Glutamatergic neuron (in vitro differentiated cells): ENCODE results near the gene HEPACAM. TPM values are rescaled to one million over a fixed set of nuclear protein-coding genes. Genes with fewer than 3 reads are reported as not detected.
A peak's percentile ranks its signal among the peaks of the same experiment; 100 is the strongest.

ENCODE experiments used
- DNase-seq: peaks from one replicate; pipeline ENCODE4 v3.0.0; 2022
- H3K27ac Mint-ChIP-seq: one replicate; pipeline ENCODE4 v1.8.0; 2020; ENCODE audit warnings: mild to moderate bottlenecking, mixed read lengths, inconsistent platforms; ENCODE audit not compliant: unreplicated experiment
- H3K27me3 Mint-ChIP-seq: one replicate; pipeline ENCODE4 v1.8.0; 2020; ENCODE audit warnings: mild to moderate bottlenecking, moderate library complexity, mixed read lengths, inconsistent platforms; ENCODE audit not compliant: unreplicated experiment
- H3K36me3 Mint-ChIP-seq: one replicate; pipeline ENCODE4 v1.8.0; 2020; ENCODE audit warnings: mild to moderate bottlenecking, mixed read lengths, inconsistent platforms; ENCODE audit not compliant: unreplicated experiment
- H3K4me1 Mint-ChIP-seq: one replicate; pipeline ENCODE4 v1.8.0; 2020; ENCODE audit warnings: mild to moderate bottlenecking, low read depth, mixed read lengths, inconsistent platforms; ENCODE audit not compliant: unreplicated experiment
- H3K4me3 Mint-ChIP-seq: one replicate; pipeline ENCODE4 v1.8.0; 2020; ENCODE audit warnings: mild to moderate bottlenecking, mixed read lengths, inconsistent platforms; ENCODE audit not compliant: unreplicated experiment
- H3K9me3 Mint-ChIP-seq: one replicate; pipeline ENCODE4 v1.8.0; 2020; ENCODE audit warnings: mild to moderate bottlenecking, moderate library complexity, mixed read lengths, inconsistent platforms; ENCODE audit not compliant: unreplicated experiment
- CTCF ChIP-seq: fragments of 200-600 bp; sonication (generic); IDR thresholded peaks from one replicate; pipeline ENCODE4 v1.5.0; 2021; ENCODE audit not compliant: partially characterized antibody, unreplicated experiment
- total RNA-seq: library from RNA; stranded (reverse); fragmentation: NEBNext Ultra II Directional; extraction: Animal tissue kit (Norgen Biotek cat#: 25700); gene quantifications from one replicate; pipeline ENCODE4 v1.2.1, GENCODE V29; 2021; ENCODE audit not compliant: unreplicated experiment

The HEPACAM gene
- total RNA-seq, 1 donor from 2014 or later = not detected

- DNase-seq = no peak
- H3K36me3 Mint-ChIP-seq = no peaks in the 10 kb centered on the region
- no peak overlapping the region for H3K27ac Mint-ChIP-seq
- H3K4me1 Mint-ChIP-seq = peaks cover 12% of the 10 kb centered on the region
- H3K9me3 Mint-ChIP-seq = no peaks in the 10 kb centered on the region
- peak overlapping the region; percentile 5 for H3K4me3 Mint-ChIP-seq
- no peak for TF ChIP-seq CTCF
- H3K27me3 Mint-ChIP-seq = peaks cover 35% of the 10 kb centered on the region
Observed at GRCh38 chr11:124869331-124869730, 66.5 kb downstream of the HEPACAM start.

Other genes with a start within 250 kb of the HEPACAM start
- gene NRGN, start 196.1 kb downstream of the HEPACAM start, total RNA-seq = 28.9 TPM
- gene VSIG2, start 183.8 kb downstream of the HEPACAM start, total RNA-seq = not detected
- 0.54 TPM for gene ESAM, start 173.8 kb downstream of the HEPACAM start, total RNA-seq
- gene MSANTD2, start 135.6 kb downstream of the HEPACAM start, total RNA-seq = 22.8 TPM
- gene ROBO3, start 70.6 kb downstream of the HEPACAM start, total RNA-seq = 5.9 TPM
- not detected for gene ROBO4, start 38.2 kb downstream of the HEPACAM start, total RNA-seq
- gene HEPN1, start 16.8 kb downstream of the HEPACAM start, total RNA-seq = not detected
- gene CCDC15, start 18.2 kb upstream of the HEPACAM start, total RNA-seq = 2.8 TPM
- 0.74 TPM for gene SLC37A2, start 127.3 kb upstream of the HEPACAM start, total RNA-seq
- 15.8 TPM for gene TMEM218, start 175.6 kb upstream of the HEPACAM start, total RNA-seq
- gene PKNOX2, start 228.7 kb upstream of the HEPACAM start, total RNA-seq = 8.7 TPM